ENCODE data around the gene IFRD2. TPM values are rescaled to one million over a fixed set of nuclear protein-coding genes. Genes with fewer than 3 reads are reported as not detected.

Gene IFRD2
- total and polyA plus RNA-seq, 2 of the 13 experiments (the other 11 are each of a cell fraction or from before 2014, with no cell fraction given), result 32.8 to 96.1 TPM

GRCh38 chr3:50319894-50320625 is 27.8 kb upstream of the IFRD2 start (continued):
- TF ChIP-seq RFX3 (CRISPR knock-in tag; IDR thresholded peaks at IDR 0.05) (no peak), SMAD9 (CRISPR knock-in tag; IDR thresholded peaks at IDR 0.05) (no peak), SPEN (CRISPR knock-in tag; IDR thresholded peaks at IDR 0.05; ENCODE audit: low read depth) (no peak), PITX1 (CRISPR knock-in tag; IDR thresholded peaks at IDR 0.05) (no peak), ZNF17 (CRISPR knock-in tag; IDR thresholded peaks at IDR 0.05) (no peak), RERE (CRISPR knock-in tag; IDR thresholded peaks at IDR 0.05; ENCODE audit: low read depth) (no peak), ZNF547 (CRISPR knock-in tag; IDR thresholded peaks at IDR 0.05) (no peak), FIP1L1 (IDR thresholded peaks at IDR 0.05; ENCODE audit: borderline replicate concordance, insufficient read depth, low read depth, low read length) (no peak), E2F1 (CRISPR knock-in tag; IDR thresholded peaks at IDR 0.05) (no peak), GTF3A (CRISPR knock-in tag; conservative IDR thresholded peaks at IDR 0.05) (no peak), ZFP36L2 (CRISPR knock-in tag; IDR thresholded peaks at IDR 0.05) (no peak), MTERF4 (CRISPR knock-in tag; IDR thresholded peaks at IDR 0.05) (no peak), ZBTB33 (CRISPR knock-in tag; IDR thresholded peaks at IDR 0.05) (peak; percentile 89), ZNF569 (CRISPR knock-in tag; IDR thresholded peaks at IDR 0.05; ENCODE audit: borderline replicate concordance) (no peak), MIER2 (CRISPR knock-in tag; IDR thresholded peaks at IDR 0.05) (no peak), NR2F1 (CRISPR knock-in tag; IDR thresholded peaks at IDR 0.05) (no peak)
- TF ChIP-seq, protein P1, sequence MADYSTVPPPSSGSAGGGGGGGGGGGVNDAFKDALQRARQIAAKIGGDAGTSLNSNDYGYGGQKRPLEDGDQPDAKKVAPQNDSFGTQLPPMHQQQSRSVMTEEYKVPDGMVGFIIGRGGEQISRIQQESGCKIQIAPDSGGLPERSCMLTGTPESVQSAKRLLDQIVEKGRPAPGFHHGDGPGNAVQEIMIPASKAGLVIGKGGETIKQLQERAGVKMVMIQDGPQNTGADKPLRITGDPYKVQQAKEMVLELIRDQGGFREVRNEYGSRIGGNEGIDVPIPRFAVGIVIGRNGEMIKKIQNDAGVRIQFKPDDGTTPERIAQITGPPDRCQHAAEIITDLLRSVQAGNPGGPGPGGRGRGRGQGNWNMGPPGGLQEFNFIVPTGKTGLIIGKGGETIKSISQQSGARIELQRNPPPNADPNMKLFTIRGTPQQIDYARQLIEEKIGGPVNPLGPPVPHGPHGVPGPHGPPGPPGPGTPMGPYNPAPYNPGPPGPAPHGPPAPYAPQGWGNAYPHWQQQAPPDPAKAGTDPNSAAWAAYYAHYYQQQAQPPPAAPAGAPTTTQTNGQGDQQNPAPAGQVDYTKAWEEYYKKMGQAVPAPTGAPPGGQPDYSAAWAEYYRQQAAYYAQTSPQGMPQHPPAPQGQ (CRISPR knock-in tag; IDR thresholded peaks at IDR 0.05; ENCODE audit: borderline replicate concordance), result 0 out of 2 replicates have a peak, but pooled peaks have one; percentile 33

Measured in HepG2 (cell line).